Limb (tissue), 2 donors: ENCODE measurements around the gene CBR4.
"Not testable (repeated sequence)": the region's sequence is repeated elsewhere in the genome, so short reads cannot be mapped to it uniquely, and the experiment has no call there.

Source experiments
- DNase-seq, 2 donors: peaks; one replicate each; pipeline ENCODE4 v3.0.0-alpha.2; 2016; ENCODE audit errors: extremely low spot score in 2 of 2

Gene CBR4

GRCh38 chr4:169010125-169011023 lies at the start of gene CBR4:
TSS of gene CBR4 (minus strand) at chr4:169010255. CDS start at chr4:169010089, 166 bp downstream.
- peak; percentile 96 to 99 for DNase-seq

- peak; percentile 47 to 55 for DNase-seq
These were observed 49.5 kb upstream of the CBR4 start for GRCh38 chr4:169059306-169060211.

GRCh38 chr4:169058312-169058711 lies 48.3 kb upstream of the CBR4 start:
- no peak for DNase-seq

DNA sequence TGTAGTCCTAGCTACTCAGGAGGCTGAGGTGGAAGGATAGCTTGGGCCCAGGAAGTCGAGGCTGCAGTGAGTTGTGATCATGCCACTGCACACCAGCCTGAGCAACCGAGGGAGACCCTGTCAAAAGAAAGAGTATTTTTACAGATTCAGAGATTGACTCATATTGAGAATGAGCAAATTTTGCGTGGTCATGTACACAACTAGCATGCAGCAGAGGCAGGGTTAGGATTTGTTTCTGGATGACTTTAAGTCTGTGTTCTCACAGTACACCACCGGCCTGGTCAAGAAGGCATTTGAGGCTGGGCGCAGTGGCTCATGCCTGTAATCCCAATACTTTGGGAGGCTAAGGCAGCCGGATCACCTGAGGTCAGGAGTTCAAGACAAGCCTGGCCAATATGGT lies 44.8 kb upstream of the CBR4 start:
- no peak for DNase-seq

DNA sequence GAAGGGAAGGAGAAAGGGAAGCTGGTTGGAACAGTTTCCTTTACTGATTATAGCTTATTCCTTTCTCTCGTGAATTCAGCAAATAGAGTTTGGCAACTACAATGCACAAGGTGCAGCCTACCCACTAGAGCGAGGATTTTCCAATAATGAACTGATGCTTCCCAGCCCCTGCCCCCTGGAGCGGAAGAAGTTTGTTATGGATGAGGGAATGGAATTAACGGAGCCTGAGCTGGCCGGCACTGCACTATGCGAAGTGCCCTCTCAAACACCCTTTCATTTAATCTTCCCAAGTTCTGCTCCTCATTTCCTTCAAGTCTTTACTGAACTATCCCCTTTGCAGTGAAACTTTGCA lies 42.5 kb upstream of the CBR4 start:
- DNase-seq = no peak

GRCh38 chr4:169051761-169052593 lies 41.9 kb upstream of the CBR4 start:
- peak in 1 of 2 donors; percentile 84 for DNase-seq

GRCh38 chr4:169050881-169051760 lies 41.1 kb upstream of the CBR4 start:
- DNase-seq = peak; percentile 63 to 65

DNA sequence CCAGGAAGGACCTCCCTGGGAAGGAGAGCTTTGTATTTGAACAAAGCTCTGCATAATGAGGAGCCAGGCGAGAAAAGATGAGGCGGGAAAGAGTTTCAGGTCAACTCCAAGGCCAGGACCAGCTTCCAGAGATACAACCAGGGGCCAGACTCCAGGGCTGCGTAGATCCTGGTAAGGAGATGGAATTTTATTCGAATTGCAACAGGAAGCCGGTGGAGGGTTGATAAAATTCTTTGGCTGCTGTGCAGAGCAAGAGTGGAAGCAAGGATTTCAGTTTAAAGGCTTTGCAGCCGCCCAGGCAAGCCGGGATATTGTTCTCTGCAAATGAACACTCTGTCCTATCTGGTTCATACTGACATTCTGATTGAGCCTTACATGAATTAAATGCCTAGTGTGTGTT lies 40.2 kb upstream of the CBR4 start:
- no peak for DNase-seq

- DNase-seq = no peak
These were observed 38.9 kb upstream of the CBR4 start for GRCh38 chr4:169048868-169049414.

- no peak for DNase-seq
These were observed 37.9 kb upstream of the CBR4 start for GRCh38 chr4:169047956-169048355.

- no peak for DNase-seq
These were observed 36.0 kb upstream of the CBR4 start for GRCh38 chr4:169045862-169046584.

- no peak for DNase-seq
These were observed 34.8 kb upstream of the CBR4 start for GRCh38 chr4:169044714-169045447.

GRCh38 chr4:169042608-169043007 lies 32.6 kb upstream of the CBR4 start:
- DNase-seq = no peak

GRCh38 chr4:169040559-169041261 lies 30.7 kb upstream of the CBR4 start:
- DNase-seq = no peak

- no peak for DNase-seq
These were observed 29.3 kb upstream of the CBR4 start for GRCh38 chr4:169039251-169039954.

GRCh38 chr4:169037506-169037905 lies 27.5 kb upstream of the CBR4 start:
- DNase-seq = no peak

GRCh38 chr4:169035871-169036620 lies 26.0 kb upstream of the CBR4 start:
- DNase-seq = not testable (repeated sequence)
